Heart left ventricle (tissue), 16 donors: ENCODE data around the gene STAC. TPM values are rescaled to one million over a fixed set of nuclear protein-coding genes. Genes with fewer than 3 reads are reported as not detected.

Source experiments
- ATAC-seq, 4 donors: fragments of 200-7000 bp; cut with Tn5 transposase; one replicate each; pipeline ENCODE4 v1.9.1; 2020 to 2022; ENCODE audit warnings: moderate library complexity in 4 of 4, mild to moderate bottlenecking in 3 of 4, moderate number of reproducible peaks in 1 of 4
- DNase-seq, 5 donors: peaks; one replicate each; pipeline ENCODE4 v3.0.0-alpha.2; 2020
- H3K27ac ChIP-seq, 12 donors: fragments of 200-600 bp; sonication (generic) in 4 of 12; one replicate each; pipeline versions ENCODE4 v1.5.0 to v1.8.0; 2016 to 2022; ENCODE audit warnings: mild to moderate bottlenecking in 2 of 12
- H3K27me3 ChIP-seq, 9 donors: fragments of 200-600 bp; sonication (generic) in 2 of 9; one replicate each; pipeline versions ENCODE4 v1.5.1 to v1.8.0; 2016 to 2022; ENCODE audit warnings: mild to moderate bottlenecking in 3 of 9
- H3K36me3 ChIP-seq, 9 donors: fragments of 200-600 bp; sonication (generic) in 2 of 9; one replicate each; pipeline versions ENCODE4 v1.5.0 to v1.8.0; 2018 to 2022; ENCODE audit warnings: mild to moderate bottlenecking in 2 of 9
- H3K4me1 ChIP-seq, 12 donors: fragments of 200-600 bp; sonication (generic) in 4 of 12; one replicate each; pipeline versions ENCODE4 v1.5.0 to v1.8.0; 2016 to 2022; ENCODE audit warnings: mild to moderate bottlenecking in 3 of 12
- H3K4me3 ChIP-seq, 12 donors: fragments of 200-600 bp; sonication (generic) in 4 of 12; one replicate each; pipeline versions ENCODE4 v1.5.0 to v1.8.0; 2017 to 2022; ENCODE audit warnings: mild to moderate bottlenecking in 9 of 12, moderate library complexity in 4 of 12
- H3K9me3 ChIP-seq, 12 donors: fragments of 200-600 bp; sonication (generic) in 4 of 12; one replicate each; pipeline versions ENCODE4 v1.5.0 to v1.8.0; 2016 to 2022; ENCODE audit warnings: mild to moderate bottlenecking in 1 of 12
- CTCF ChIP-seq, 12 donors: fragments of 200-600 bp; sonication (generic) in 4 of 12; IDR thresholded peaks; one replicate each; pipeline versions ENCODE4 v1.5.0 to v1.8.0; 2018 to 2022; ENCODE audit warnings: antibody characterized with exemption in 12 of 12, mild to moderate bottlenecking in 5 of 12
- POLR2A ChIP-seq, 2 donors: fragments of 450-650 bp; IDR thresholded peaks; one replicate each; pipeline ENCODE4 v1.6.1; 2017; ENCODE audit warnings: antibody characterized with exemption in 2 of 2, mild to moderate bottlenecking in 2 of 2, moderate library complexity in 2 of 2
- WGBS, 4 donors: extraction: QIAGEN DNeasy Blood & Tissue Kit in 2 of 4; methylation state at CpG; one replicate each; pipeline versions ENCODE4 v1.1.5 to v1.1.7; 2013 to 2018; 5-methylcytosine and 5-hydroxymethylcytosine counted together
- intact Hi-C, 10 donors: fragments of 100-400 bp; cut with DNase I; formaldehyde crosslinking; loops; one replicate each; pipeline versions ENCODE4 v1.11.1 to v1.14.2; 2022
- polyA plus RNA-seq, 2 donors: library from polyadenylated mRNA; stranded (reverse); fragments of 200-250 nt; gene quantifications; one replicate each; pipeline ENCODE4 v1.2.3, GENCODE V29; 2013
- total RNA-seq, 9 donors: library from RNA; depleted of rRNA in 2 of 9; stranded (reverse); fragments of >200 nt in 2 of 9; fragmentation: NEBNext Ultra II Directional in 3 of 9; extraction: Animal tissue kit (Norgen Biotek cat#: 25700) in 3 of 9; gene quantifications; one replicate each; pipeline versions ENCODE4 v1.1.0 to v1.2.4, GENCODE V29; 2016 to 2023
- donor health status: ischemic (EF 13 %, LVEDD 7.1; RV severe dilation, severe dysfunction).
- donor health status: healthy with polysubstance abuse.
- donor health status: DM: no; HTN: yes; CAD: no.
- donor health status: DM: no; HTN: no; CAD: no.
- donor health status: ischemic (EF 25% LVEDD 6.9; RV normal size, moderate dysfunction).
- donor health status: ischemic (EF 25% LVEDD 5.7; RV mildly dilated, moderate dysfunction).
- donor health status: healthy.
- donor health status: DM: yes; HTN: yes; CAD: no.
- donor health status: ischemic (EF 35%, LVEDD 5.7; RV mildly dilated, moderate dysfunction).
- donor health status: nonischemic (EF 11% LVEDD 7.7; RV severe dilation, severe dysfunction).
- donor health status: DM: yes; HTN: yes; CAD: no.
- donor health status: PGD.
- donor health status: ischemic (EF 29% LVEDD 5.4; RV normal size, mild dysfunction).
- donor health status: nonischemic (EF 23%, LVEDD 6.1; RV moderate dilation, normal function).

STAC gene
- total and polyA plus RNA-seq, 11 donors: 0.11 to 1.3 (median 0.44) TPM; not detected in 1

- no peak overlapping the region for H3K4me3 ChIP-seq
- ATAC-seq (no peak), DNase-seq (no peak)
- no peaks in the 10 kb centered on the region for H3K36me3 ChIP-seq
- intact Hi-C loops: no loop called here
- TF ChIP-seq CTCF (IDR thresholded peaks at IDR 0.05) (no peak), POLR2A (IDR thresholded peaks at IDR 0.05) (no peak)
- peaks cover 0 to 9% (median 0%) of the 10 kb centered on the region in 12 donors for H3K9me3 ChIP-seq
- no peaks in the 10 kb centered on the region for H3K27me3 ChIP-seq
- no peaks in the 10 kb centered on the region for H3K4me1 ChIP-seq
- H3K27ac ChIP-seq: no peak overlapping the region
- 84 to 97% (median 94%) methylated on average over 4 of the region's 4 CpGs for WGBS, 4 donors
Measured at GRCh38 chr3:36364260-36364659, 16.0 kb upstream of the STAC start.

GRCh38 chr3:36365829-36366228 lies 14.5 kb upstream of the STAC start:
- Histone ChIP-seq H3K9me3 (no peaks in the 10 kb centered on the region), H3K27ac (no peak overlapping the region), H3K36me3 (no peaks in the 10 kb centered on the region), H3K4me3 (no peak overlapping the region), H3K27me3 (no peaks in the 10 kb centered on the region), H3K4me1 (no peaks in the 10 kb centered on the region)
- TF ChIP-seq CTCF (IDR thresholded peaks at IDR 0.05) (no peak), POLR2A (IDR thresholded peaks at IDR 0.05) (no peak)
- ATAC-seq (no peak), DNase-seq (no peak)
- intact Hi-C loops: no loop called here
- WGBS, 4 donors: 77 to 78% (median 78%) methylated on average over 3 of the region's 3 CpGs

DNA sequence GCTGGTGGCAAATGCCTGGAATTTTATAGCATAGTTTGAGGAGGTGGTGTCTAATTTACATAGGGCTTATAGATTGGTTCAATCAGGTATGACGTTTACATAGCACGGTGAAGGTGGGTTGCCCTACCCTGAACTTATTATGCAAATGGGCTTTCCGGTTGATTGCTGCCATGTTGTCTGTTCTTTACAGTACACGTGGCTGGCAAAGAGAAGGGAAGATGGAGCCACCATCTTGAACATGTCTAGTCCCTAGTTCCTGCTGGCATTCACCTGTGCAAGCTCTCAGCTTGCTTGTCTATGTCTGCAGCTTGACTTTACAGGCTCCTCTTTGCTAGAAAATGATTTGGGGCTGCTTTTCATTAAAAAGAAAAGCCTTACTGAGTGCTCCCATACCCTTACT lies 14.0 kb upstream of the STAC start:
- Histone ChIP-seq H3K9me3 (no peaks in the 10 kb centered on the region), H3K27me3 (no peaks in the 10 kb centered on the region), H3K4me1 (no peaks in the 10 kb centered on the region), H3K4me3 (no peak overlapping the region), H3K36me3 (no peaks in the 10 kb centered on the region), H3K27ac (no peak overlapping the region)
- no peak for ATAC-seq
- no peak for DNase-seq
- TF ChIP-seq POLR2A (IDR thresholded peaks at IDR 0.05) (no peak), CTCF (IDR thresholded peaks at IDR 0.05) (no peak)
- intact Hi-C loops: no loop called here
- WGBS, 4 donors: 76 to 90% (median 87%) methylated on average over 4 of the region's 4 CpGs

DNA sequence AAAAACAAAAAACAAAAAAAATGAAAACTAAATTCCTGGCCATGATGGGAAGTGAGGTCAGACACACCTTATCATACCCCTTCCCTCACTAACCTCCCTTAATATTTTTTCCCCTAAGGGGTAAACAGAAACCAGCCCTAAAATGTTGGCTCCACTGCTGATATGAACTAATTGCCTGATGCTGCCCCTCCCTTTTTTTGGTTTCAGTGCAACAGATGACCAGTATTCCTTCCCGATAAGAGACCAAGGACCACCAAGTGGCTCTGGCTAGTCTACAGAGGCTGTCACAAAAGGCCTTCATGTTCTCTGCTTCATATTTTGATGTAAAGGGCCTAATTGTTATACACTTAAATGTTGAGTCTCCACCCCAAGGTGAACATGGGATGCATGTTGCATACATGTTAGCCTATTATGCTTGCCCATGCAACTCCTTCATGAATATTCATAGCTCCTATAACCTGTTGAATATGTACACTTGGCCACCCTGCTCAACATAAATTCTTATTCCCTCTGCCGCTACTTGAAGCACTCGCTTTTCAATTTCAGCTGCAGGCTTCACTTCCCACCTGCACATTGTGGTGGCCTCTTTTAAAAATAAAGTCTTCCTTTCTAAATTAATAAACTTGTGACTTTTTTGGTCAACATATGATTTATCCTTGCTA lies 12.3 kb upstream of the STAC start:
- ATAC-seq (no peak), DNase-seq (no peak)
- no peak overlapping the region for H3K27ac ChIP-seq
- no peaks in the 10 kb centered on the region for H3K9me3 ChIP-seq
- H3K4me3 ChIP-seq: no peak overlapping the region
- no peaks in the 10 kb centered on the region for H3K4me1 ChIP-seq
- no peaks in the 10 kb centered on the region for H3K27me3 ChIP-seq
- WGBS, 4 donors: 94 to 98% (median 95%) methylated on average over 3 of the region's 3 CpGs
- H3K36me3 ChIP-seq: no peaks in the 10 kb centered on the region
- intact Hi-C loops: no loop called here
- TF ChIP-seq CTCF (IDR thresholded peaks at IDR 0.05) (no peak), POLR2A (IDR thresholded peaks at IDR 0.05) (no peak)
